GM19468 (cell line): ENCODE results near the gene IL20RA.

Experiments
- ATAC-seq: cut with Tn5 transposase; IDR thresholded peaks from one replicate; pipeline ENCODE4 v1.9.1; 2021; ENCODE audit warnings: mild to moderate bottlenecking, moderate library complexity, moderate number of reproducible peaks; ENCODE audit not compliant: unreplicated experiment; ENCODE audit errors: extremely low read depth

The IL20RA gene

GRCh38 chr6:137046871-137047412 lies 2.2 kb upstream of the IL20RA start:
- ATAC-seq = no peak

- no peak for ATAC-seq
Measured at GRCh38 chr6:137045222-137045789, 541 bp upstream of the IL20RA start.

- ATAC-seq = no peak
Measured at GRCh38 chr6:137043710-137044365, 927 bp downstream of the IL20RA start.

GRCh38 chr6:137040393-137040792 lies 4.4 kb downstream of the IL20RA start:
- ATAC-seq = no peak

- ATAC-seq = no peak
Measured at GRCh38 chr6:137039010-137039409, 5.8 kb downstream of the IL20RA start.

- no peak for ATAC-seq
Measured at GRCh38 chr6:137036566-137037300, 8.0 kb downstream of the IL20RA start.

GRCh38 chr6:137033828-137034227 lies 10.9 kb downstream of the IL20RA start:
- peak; percentile 86 for ATAC-seq

GRCh38 chr6:137031122-137031521 lies 13.6 kb downstream of the IL20RA start:
- ATAC-seq = no peak

- ATAC-seq = no peak
Measured at GRCh38 chr6:137028912-137029311, 15.9 kb downstream of the IL20RA start.

- ATAC-seq = no peak
Measured at GRCh38 chr6:137025786-137026730, 18.7 kb downstream of the IL20RA start.

GRCh38 chr6:137024237-137024990 lies 20.4 kb downstream of the IL20RA start:
- ATAC-seq = no peak

- ATAC-seq = no peak
Measured at GRCh38 chr6:137020776-137021175, 24.0 kb downstream of the IL20RA start.

GRCh38 chr6:137019476-137020272 lies 25.1 kb downstream of the IL20RA start:
- no peak for ATAC-seq

GRCh38 chr6:137017081-137017480 lies 27.7 kb downstream of the IL20RA start:
- no peak for ATAC-seq

- no peak for ATAC-seq
Measured at GRCh38 chr6:137016356-137016755, 28.4 kb downstream of the IL20RA start.

GRCh38 chr6:137015943-137016342 lies 28.8 kb downstream of the IL20RA start:
- ATAC-seq = no peak

- no peak for ATAC-seq
Measured at GRCh38 chr6:137013738-137014602, 30.8 kb downstream of the IL20RA start.

GRCh38 chr6:137013031-137013430 lies 31.7 kb downstream of the IL20RA start:
- ATAC-seq = no peak
